Keratinocyte (primary cell): ENCODE measurements around the gene MED16. TPM values are rescaled to one million over a fixed set of nuclear protein-coding genes. Genes with fewer than 3 reads are reported as not detected.

Experiments
- DNase-seq: peaks from one replicate; pipeline ENCODE4 v3.0.0-alpha.2; 2011; ENCODE audit warnings: low read depth, missing footprints, low spot score
- FAIRE-seq: peaks from 2 replicates; lab custom pipeline; 2011; peaks lifted over from hg19 to GRCh38; lab: Jason Lieb, UNC
- H2AFZ ChIP-seq: 2 replicates; pipeline ENCODE4 v1.6.0; 2012; ENCODE audit warnings: low read length, control low read depth, inconsistent platforms; ENCODE audit not compliant: control insufficient read depth
- H3K27ac ChIP-seq: 2 replicates; pipeline ENCODE4 v1.5.1; 2011; ENCODE audit warnings: low read length; ENCODE audit not compliant: control insufficient read depth, insufficient read depth
- H3K27me3 ChIP-seq: 3 replicates; pipeline ENCODE4 v1.6.0; 2011; ENCODE audit warnings: low read length; ENCODE audit not compliant: control insufficient read depth, insufficient read depth; ENCODE audit errors: extremely low read depth
- H3K36me3 ChIP-seq, 2 experiments: 2 replicates in 1 of 2; 3 replicates in 1 of 2; pipeline ENCODE4 v1.5.1; 2011; ENCODE audit warnings: low read length in 2 of 2, mild to moderate bottlenecking in 1 of 2; ENCODE audit not compliant: control insufficient read depth in 2 of 2, insufficient read depth in 2 of 2; ENCODE audit errors: extremely low read depth in 1 of 2
- H3K4me1 ChIP-seq: 3 replicates; pipeline ENCODE4 v1.5.1; 2011; ENCODE audit warnings: low read length; ENCODE audit not compliant: control insufficient read depth, insufficient read depth; ENCODE audit errors: extremely low read depth
- H3K4me2 ChIP-seq: 3 replicates; pipeline ENCODE4 v1.6.0; 2011; ENCODE audit warnings: low read depth, low read length; ENCODE audit not compliant: control insufficient read depth, insufficient read depth; ENCODE audit errors: extremely low read depth
- H3K4me3 ChIP-seq, 3 experiments: fragments of 200-600 bp in 1 of 3; sonication (generic) in 1 of 3; 2 replicates in 2 of 3; 3 replicates in 1 of 3; pipeline ENCODE4 v1.5.1; 2011 to 2016; ENCODE audit warnings: low read length in 3 of 3, mild to moderate bottlenecking in 3 of 3, control low read depth in 2 of 3, inconsistent platforms in 1 of 3, low read depth in 1 of 3, mixed read lengths in 1 of 3, mixed run types in 1 of 3, moderate library complexity in 1 of 3; ENCODE audit not compliant: control insufficient read depth in 2 of 3, insufficient read depth in 2 of 3; ENCODE audit errors: extremely low read depth in 1 of 3
- H3K79me2 ChIP-seq: 2 replicates; pipeline ENCODE4 v1.6.0; 2012; ENCODE audit warnings: low read length; ENCODE audit not compliant: control insufficient read depth, insufficient read depth
- H3K9ac ChIP-seq: 3 replicates; pipeline ENCODE4 v1.6.0; 2011; ENCODE audit warnings: low read length; ENCODE audit not compliant: control insufficient read depth, insufficient read depth; ENCODE audit errors: extremely low read depth
- H3K9me1 ChIP-seq: 3 replicates; pipeline ENCODE4 v1.6.0; 2011; ENCODE audit warnings: low read length; ENCODE audit not compliant: control insufficient read depth, insufficient read depth; ENCODE audit errors: extremely low read depth
- H3K9me3 ChIP-seq: 2 replicates; pipeline ENCODE4 v1.5.1; 2012; ENCODE audit warnings: low read depth, low read length; ENCODE audit not compliant: control insufficient read depth
- H4K20me1 ChIP-seq: 3 replicates; pipeline ENCODE4 v1.6.0; 2011; ENCODE audit warnings: low read length; ENCODE audit not compliant: control insufficient read depth, insufficient read depth; ENCODE audit errors: extremely low read depth
- CTCF ChIP-seq, 3 experiments: IDR thresholded peaks in 1 of 3; conservative IDR thresholded peaks in 1 of 3; optimal IDR thresholded peaks in 1 of 3; 2 replicates in 2 of 3; 3 replicates in 1 of 3; pipeline versions ENCODE3 to v1.5.1; 2011; ENCODE audit warnings: low read length in 3 of 3, mild to moderate bottlenecking in 3 of 3, moderate library complexity in 2 of 3, control low read depth in 1 of 3, inconsistent platforms in 1 of 3; ENCODE audit not compliant: insufficient read depth in 2 of 3; ENCODE audit errors: extremely low read depth in 1 of 3
- EZH2 ChIP-seq: IDR thresholded peaks from one replicate; pipeline ENCODE4 v1.6.1; 2012; ENCODE audit warnings: inconsistent platforms, mild to moderate bottlenecking, low read length, moderate library complexity
- dilution Hi-C: fragments of 300-500 bp; cut with MboI; formaldehyde crosslinking; loops from one replicate; pipeline ENCODE4 v1.7.0; 2020; ENCODE audit warnings: low sequenced_read_pairs; ENCODE audit not compliant: extremely low pct_ligation_motif_present
- polyA plus RNA-seq, 5 experiments: library from polyadenylated mRNA; depleted of rRNA in 3 of 5; stranded (reverse) in 3 of 5; stranded (forward) in 1 of 5; unstranded in 1 of 5; fragments of >200 nt; gene quantifications; 1 replicate in 1 of 5; 2 replicates in 3 of 5; 3 replicates in 1 of 5; pipeline versions ENCODE4 v1.2.1 to v1.2.3, GENCODE V29; 2011 to 2012; ENCODE audit warnings: missing spikeins in 2 of 5, low read depth in 1 of 5, low replicate concordance in 1 of 5

Gene MED16
- polyA plus RNA-seq, 1 donor (not counting 4 experiments of a cell fraction or from before 2014, with no cell fraction given), result 9.7 TPM

- peaks cover 2% of the 10 kb centered on the region for H4K20me1 ChIP-seq
- dilution Hi-C loops, result no loop called here
- peaks cover 15 to 17% of the 10 kb centered on the region in 2 experiments for H3K36me3 ChIP-seq
Measured at GRCh38 chr19:884420-885211, 8.4 kb downstream of the MED16 start.

DNA sequence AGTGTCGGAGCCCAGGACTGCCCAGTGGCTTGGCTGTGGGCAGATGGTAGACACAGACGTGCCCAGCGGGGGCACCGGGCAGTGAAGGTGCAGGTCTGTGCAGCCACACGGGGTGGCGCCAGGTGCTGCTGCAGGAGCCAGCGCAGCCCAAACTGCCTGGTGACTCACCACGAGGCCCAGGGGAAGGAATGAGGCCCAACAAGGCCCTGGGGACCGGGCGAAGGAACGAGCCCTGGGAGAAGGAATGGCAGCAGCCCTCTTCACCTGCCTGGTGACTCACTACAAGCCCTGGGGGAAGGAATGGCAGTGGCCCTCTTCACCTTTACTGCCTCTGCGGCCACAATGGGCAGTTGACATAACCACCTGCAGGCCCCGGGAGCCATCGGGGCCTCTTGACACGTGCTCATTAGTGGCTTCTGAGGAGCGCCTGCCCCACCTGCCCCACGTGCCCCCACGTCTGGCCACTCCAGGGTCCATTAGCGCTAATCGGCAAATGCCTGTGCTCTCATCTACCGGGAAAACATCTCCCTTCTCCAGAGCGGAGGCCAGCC lies 9.3 kb downstream of the MED16 start:
- H3K4me1 ChIP-seq, result peaks cover 6% of the 10 kb centered on the region
- H3K9me1 ChIP-seq, result no peaks in the 10 kb centered on the region
- no peak overlapping the region for H2AFZ ChIP-seq
- TF ChIP-seq EZH2 (no peak), CTCF (optimal IDR thresholded peaks at IDR 0.05 in 1 of 3, IDR thresholded peaks at IDR 0.05 in 1 of 3, conservative IDR thresholded peaks at IDR 0.05 in 1 of 3; ENCODE audit: extremely low read depth in 1 of 3, insufficient read depth in 2 of 3, low read length in 3 of 3) (peak; percentile 49 to 82 (median 80))
- peaks cover 2% of the 10 kb centered on the region for H4K20me1 ChIP-seq
- dilution Hi-C loops, result no loop called here
- H3K9ac ChIP-seq, result no peak overlapping the region
- no peaks in the 10 kb centered on the region for H3K27me3 ChIP-seq
- H3K4me2 ChIP-seq, result no peak overlapping the region
- FAIRE-seq (peak; percentile 49), DNase-seq (peak; percentile 63)
- no peak overlapping the region for H3K4me3 ChIP-seq
- no peaks in the 10 kb centered on the region for H3K79me2 ChIP-seq
- no peaks in the 10 kb centered on the region for H3K9me3 ChIP-seq
- no peak overlapping the region for H3K27ac ChIP-seq
- H3K36me3 ChIP-seq, result peaks cover 11 to 13% of the 10 kb centered on the region in 2 experiments

More at GRCh38 chr19:884420-885211, 8.4 kb downstream of the MED16 start:
- Histone ChIP-seq H3K79me2 (no peaks in the 10 kb centered on the region), H3K9me1 (no peaks in the 10 kb centered on the region), H3K27me3 (no peaks in the 10 kb centered on the region), H3K27ac (no peak overlapping the region), H3K4me2 (no peak overlapping the region), H2AFZ (no peak overlapping the region), H3K4me3 (no peak overlapping the region), H3K9me3 (no peaks in the 10 kb centered on the region), H3K4me1 (peaks cover 6% of the 10 kb centered on the region), H3K9ac (no peak overlapping the region)
- no peak for TF ChIP-seq CTCF (optimal IDR thresholded peaks at IDR 0.05 in 1 of 3, IDR thresholded peaks at IDR 0.05 in 1 of 3, conservative IDR thresholded peaks at IDR 0.05 in 1 of 3; ENCODE audit: extremely low read depth in 1 of 3, insufficient read depth in 2 of 3, low read length in 3 of 3)
- no peak for TF ChIP-seq EZH2
- FAIRE-seq (no peak), DNase-seq (no peak)
